HUES48 (cell line): ENCODE data around the gene ALDH1L2.
A peak's percentile ranks its signal among the peaks of the same experiment; 100 is the strongest.

Source experiments
- H3K27ac ChIP-seq: one replicate; pipeline ENCODE4 v1.7.0; 2013; ENCODE audit warnings: low read depth, low read length, inconsistent platforms
- H3K27me3 ChIP-seq: 2 replicates; pipeline ENCODE4 v1.6.1; 2013; ENCODE audit warnings: mild to moderate bottlenecking, low read length; ENCODE audit not compliant: control insufficient read depth, insufficient read depth
- H3K36me3 ChIP-seq: 2 replicates; pipeline ENCODE4 v1.6.1; 2013; ENCODE audit warnings: low read length; ENCODE audit not compliant: control insufficient read depth, insufficient read depth
- H3K4me1 ChIP-seq: 2 replicates; pipeline ENCODE4 v1.6.1; 2013; ENCODE audit warnings: mild to moderate bottlenecking, low read length; ENCODE audit not compliant: control insufficient read depth, insufficient read depth
- H3K4me3 ChIP-seq: 2 replicates; pipeline ENCODE4 v1.5.1; 2013; ENCODE audit warnings: mild to moderate bottlenecking, low read depth, low read length
- H3K9ac ChIP-seq: 2 replicates; pipeline ENCODE4 v1.6.1; 2013; ENCODE audit warnings: mild to moderate bottlenecking, low read depth, low read length, moderate library complexity
- H3K9me3 ChIP-seq: 2 replicates; pipeline ENCODE4 v1.6.1; 2013; ENCODE audit warnings: low read length; ENCODE audit not compliant: control insufficient read depth, insufficient read depth

The ALDH1L2 gene

GRCh38 chr12:105084251-105085250 lies at the start of gene ALDH1L2:
Gene ALDH1L2, minus strand, starts transcription at chr12:105084458. Its CDS starts 22 bp downstream, at chr12:105084436.
- H3K36me3 ChIP-seq, result no peaks in the 10 kb centered on the region
- H3K27me3 ChIP-seq, result peaks cover 13% of the 10 kb centered on the region
- peak within 1 kb of the TSS; percentile 38 for H3K27ac ChIP-seq
- peak within 1 kb of the TSS; percentile 84 for H3K4me3 ChIP-seq
- peaks cover 18% of the 10 kb centered on the region for H3K4me1 ChIP-seq
- H3K9ac ChIP-seq, result peak within 1 kb of the TSS; percentile 73
- H3K9me3 ChIP-seq, result peaks cover 3% of the 10 kb centered on the region; the same call in 1 of the 2 replicates

GRCh38 chr12:105120551-105120950 lies 36.3 kb upstream of the ALDH1L2 start:
- H3K36me3 ChIP-seq, result peaks cover 95% of the 10 kb centered on the region
- H3K27ac ChIP-seq, result no peak overlapping the region
- H3K4me1 ChIP-seq, result no peaks in the 10 kb centered on the region
- no peaks in the 10 kb centered on the region for H3K27me3 ChIP-seq
- H3K9ac ChIP-seq, result no peak overlapping the region
- H3K4me3 ChIP-seq, result no peak overlapping the region
- H3K9me3 ChIP-seq, result no peaks in the 10 kb centered on the region

DNA sequence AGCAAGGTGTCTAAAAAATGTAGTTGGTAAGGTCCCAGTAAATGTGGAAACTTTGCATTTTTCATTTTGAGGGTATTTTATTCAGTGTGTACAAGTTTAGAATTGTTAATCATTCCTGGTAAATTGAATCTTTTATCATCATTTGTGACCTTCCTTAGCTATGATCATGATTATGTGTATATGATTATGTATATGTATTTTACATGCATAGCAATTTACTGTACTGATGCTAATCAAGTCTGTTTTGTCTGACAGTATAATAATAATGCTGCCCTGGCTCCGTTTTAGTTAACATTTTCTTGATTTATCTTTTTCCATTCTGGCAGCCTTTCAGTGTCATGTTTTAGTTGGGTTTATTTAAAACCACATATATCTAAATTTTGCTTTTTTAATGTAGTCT lies 32.7 kb upstream of the ALDH1L2 start:
- Histone ChIP-seq H3K4me3 (no peak overlapping the region), H3K9ac (no peak overlapping the region), H3K27me3 (no peaks in the 10 kb centered on the region), H3K27ac (no peak overlapping the region), H3K36me3 (peaks cover 98% of the 10 kb centered on the region), H3K9me3 (no peaks in the 10 kb centered on the region; the same call in 1 of the 2 replicates), H3K4me1 (peaks cover 7% of the 10 kb centered on the region)

- Histone ChIP-seq H3K4me1 (peaks cover 41% of the 10 kb centered on the region), H3K4me3 (no peak overlapping the region), H3K36me3 (peaks cover 64% of the 10 kb centered on the region), H3K9me3 (no peaks in the 10 kb centered on the region; the same call in 1 of the 2 replicates), H3K27ac (no peak overlapping the region), H3K9ac (no peak overlapping the region), H3K27me3 (no peaks in the 10 kb centered on the region)
These were observed 28.8 kb upstream of the ALDH1L2 start for GRCh38 chr12:105113094-105113493.

DNA sequence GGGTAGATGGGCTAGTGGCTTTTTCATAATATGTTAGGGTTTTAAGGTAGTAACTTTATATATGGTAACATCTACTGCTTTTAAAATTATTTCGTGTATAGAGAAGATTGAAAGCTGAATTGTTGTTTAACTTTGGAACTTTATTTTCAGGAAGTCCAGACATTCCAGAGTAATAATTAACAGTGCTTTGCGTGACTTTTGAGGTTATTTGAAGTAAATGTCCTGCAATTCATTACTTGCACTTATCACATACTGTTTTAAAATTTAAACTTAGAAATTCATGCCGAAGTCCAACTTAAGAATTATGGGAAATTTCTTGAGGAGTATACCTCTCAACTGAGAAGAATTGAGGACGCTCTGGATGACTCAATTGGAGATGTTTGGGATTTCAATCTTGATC lies 26.6 kb upstream of the ALDH1L2 start:
- Histone ChIP-seq H3K9ac (no peak overlapping the region), H3K4me1 (peaks cover 41% of the 10 kb centered on the region), H3K27me3 (no peaks in the 10 kb centered on the region), H3K9me3 (no peaks in the 10 kb centered on the region; the same call in 1 of the 2 replicates), H3K4me3 (peak overlapping the region; percentile 99; the same call in 1 of the 2 replicates), H3K36me3 (peaks cover 42% of the 10 kb centered on the region), H3K27ac (peak overlapping the region; percentile 4)

- H3K4me1 ChIP-seq, result peaks cover 41% of the 10 kb centered on the region
- no peak overlapping the region for H3K9ac ChIP-seq
- H3K9me3 ChIP-seq, result no peaks in the 10 kb centered on the region; the same call in 1 of the 2 replicates
- H3K4me3 ChIP-seq, result peak overlapping the region; percentile 99
- H3K36me3 ChIP-seq, result peaks cover 30% of the 10 kb centered on the region
- H3K27ac ChIP-seq, result peak overlapping the region; percentile 60
- no peaks in the 10 kb centered on the region for H3K27me3 ChIP-seq
These were observed 25.4 kb upstream of the ALDH1L2 start for GRCh38 chr12:105109465-105110212.

GRCh38 chr12:105107494-105108371 lies 23.5 kb upstream of the ALDH1L2 start, which contains the start of gene WASHC4:
Gene WASHC4, plus strand, starts transcription at chr12:105107731. Its CDS starts 70 bp downstream, at chr12:105107801.
- H3K4me3 ChIP-seq, result peak within 1 kb of the TSS; percentile 99
- peaks cover 41% of the 10 kb centered on the region for H3K4me1 ChIP-seq
- no peaks in the 10 kb centered on the region for H3K27me3 ChIP-seq

DNA sequence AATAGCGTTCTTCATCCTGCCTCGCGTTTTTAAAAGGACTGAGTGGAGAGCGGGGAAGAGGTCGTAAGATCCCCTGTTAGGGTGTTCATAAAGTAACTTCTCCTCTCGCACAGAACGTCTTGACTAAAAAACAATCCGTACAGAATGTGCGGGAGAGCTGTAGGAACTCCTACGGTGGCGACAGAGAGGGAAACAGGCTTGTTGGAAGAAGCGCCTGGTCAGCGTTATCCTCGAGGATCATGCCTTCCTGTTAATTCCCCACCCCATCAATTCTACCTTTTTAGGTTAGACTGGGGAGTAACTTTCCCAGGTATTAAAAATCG lies 22.9 kb upstream of the ALDH1L2 start:
- Histone ChIP-seq H3K36me3 (peaks cover 5% of the 10 kb centered on the region), H3K27ac (peak overlapping the region; percentile 68)

More at GRCh38 chr12:105107494-105108371, 23.5 kb upstream of the ALDH1L2 start, which contains the start of gene WASHC4:
- Histone ChIP-seq H3K36me3 (peaks cover 11% of the 10 kb centered on the region), H3K27ac (peak within 1 kb of the TSS; percentile 96), H3K9ac (peak within 1 kb of the TSS; percentile 82), H3K9me3 (no peaks in the 10 kb centered on the region; the same call in 1 of the 2 replicates)

DNA sequence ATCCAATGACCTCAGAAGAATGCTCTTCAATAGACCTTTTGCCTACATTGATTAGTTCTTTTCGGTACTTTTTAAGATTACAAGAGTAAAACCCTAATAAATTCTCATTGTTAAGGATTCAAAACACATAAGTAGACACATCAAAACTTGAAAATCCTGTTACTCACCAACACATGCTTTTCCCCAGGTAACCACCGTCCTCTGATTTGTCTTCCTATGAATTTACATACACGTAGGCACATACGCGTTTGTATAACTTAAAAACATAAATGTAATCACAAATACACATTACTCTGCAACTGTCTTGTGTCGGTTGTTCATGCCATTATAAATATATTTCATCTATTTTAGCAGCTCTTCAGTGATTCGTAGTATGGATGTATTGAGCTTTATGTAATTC lies 22.4 kb upstream of the ALDH1L2 start:
- 0 out of 2 replicates have a peak overlapping the region, but pooled peaks have one; percentile 82 for H3K9ac ChIP-seq
- H3K36me3 ChIP-seq, result peaks cover under 1% of the 10 kb centered on the region; the same call in 1 of the 2 replicates
- peaks cover 30% of the 10 kb centered on the region for H3K4me1 ChIP-seq
- H3K27me3 ChIP-seq, result no peaks in the 10 kb centered on the region
- peak overlapping the region; percentile 99 for H3K4me3 ChIP-seq
- H3K9me3 ChIP-seq, result no peaks in the 10 kb centered on the region
- no peak overlapping the region for H3K27ac ChIP-seq

More for the DNA sequence above, 22.9 kb upstream of the ALDH1L2 start:
- H3K4me1 ChIP-seq, result peaks cover 35% of the 10 kb centered on the region
- peak overlapping the region; percentile 99 for H3K4me3 ChIP-seq
- no peaks in the 10 kb centered on the region for H3K27me3 ChIP-seq
- H3K9ac ChIP-seq, result peak overlapping the region; percentile 82
- no peaks in the 10 kb centered on the region; the same call in 1 of the 2 replicates for H3K9me3 ChIP-seq

DNA sequence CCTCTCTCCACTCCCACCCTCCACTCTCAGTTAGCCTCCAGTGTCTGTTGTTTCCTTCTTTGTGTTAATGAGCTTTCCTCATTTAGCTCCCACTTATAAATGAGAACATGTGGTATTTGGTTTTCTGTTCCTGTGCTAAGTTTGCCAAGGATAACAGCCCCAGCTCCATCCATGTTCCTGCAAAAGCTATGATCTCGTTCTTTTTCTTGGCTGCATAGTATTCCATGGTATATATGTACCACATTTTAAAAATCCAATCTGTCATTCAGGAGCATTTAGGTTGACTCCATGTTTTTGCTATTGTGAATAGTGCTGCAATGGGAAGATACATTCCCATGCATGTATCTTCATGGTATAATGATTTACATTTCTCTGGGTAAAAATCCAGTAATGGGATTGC lies 20.5 kb upstream of the ALDH1L2 start:
- H3K27ac ChIP-seq, result no peak overlapping the region
- peaks cover 16% of the 10 kb centered on the region; the same call in 1 of the 2 replicates for H3K4me1 ChIP-seq
- H3K27me3 ChIP-seq, result no peaks in the 10 kb centered on the region
- no peak overlapping the region for H3K4me3 ChIP-seq
- no peaks in the 10 kb centered on the region for H3K9me3 ChIP-seq
- no peak overlapping the region for H3K9ac ChIP-seq
- no peaks in the 10 kb centered on the region for H3K36me3 ChIP-seq
